ENCODE results near the gene NEAT1. TPM values are rescaled to one million over a fixed set of nuclear protein-coding genes. Genes with fewer than 3 reads are reported as not detected.
"Not testable (repeated sequence)": the region's sequence is repeated elsewhere in the genome, so short reads cannot be mapped to it uniquely, and the experiment has no call there.

NEAT1 gene
- total RNA-seq, 5 donors from 2014 or later (not counting 1 experiment from before 2014, with no cell fraction given), result 368 to 1,017 (median 906) TPM

DNA sequence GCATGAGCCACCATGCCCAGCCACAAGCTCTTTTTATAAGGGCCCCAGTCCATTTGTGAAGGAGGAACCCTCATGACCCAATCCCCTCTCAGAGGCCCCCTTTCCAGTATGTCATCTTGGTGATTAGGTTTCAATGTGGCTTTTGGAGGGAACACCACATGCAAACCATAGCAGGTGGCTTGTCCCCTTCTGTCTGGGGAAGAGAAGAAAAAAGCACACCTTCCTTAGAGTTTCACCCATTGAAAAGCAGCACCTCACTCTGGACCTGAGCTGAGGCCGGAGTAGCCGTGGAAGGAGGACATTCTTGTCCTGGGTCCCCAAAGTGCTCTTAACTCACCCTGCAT, 25.4 kb downstream of the NEAT1 start:
- no peak for DNase-seq
- no peaks in the 10 kb centered on the region for H3K27me3 ChIP-seq (replicated peaks in 1 of 2; ENCODE audit: control insufficient read depth in 2 of 2, extremely low read depth in 1 of 2, insufficient read depth in 2 of 2, low read length in 1 of 2)
- ChIA-PET CTCF (interaction anchor here in 1 of 2 donors (1.3 kb wide), 1 partner anchor 11 kb away, joined by 3 read pairs; no protein-coding TSS in a partner anchor), POLR2A (no interaction called here)
- WGBS (ENCODE audit: insufficient coverage), result no CpG with 5 or more reads among the region's 2 CpGs
- peaks cover 0 to 10% of the 10 kb centered on the region in 2 experiments for H3K4me1 ChIP-seq (ENCODE audit: control insufficient read depth in 1 of 2, extremely low read depth in 1 of 2, insufficient read depth in 2 of 2, low read length in 2 of 2)
- Mint-ChIP-seq H3K27ac (peak overlapping the region in 1 of 2 donors; percentile 52), H3K9me3 (peaks cover 0 to 3% (median 0%) of the 10 kb centered on the region in 3 donors), H3K4me3 (no peak overlapping the region), H3K36me3 (peaks cover 13% of the 10 kb centered on the region), H3K4me1 (peaks cover 11 to 25% (median 14%) of the 10 kb centered on the region in 3 donors), H3K27me3 (no peaks in the 10 kb centered on the region)
- H3K27ac ChIP-seq (ENCODE audit: low read length), result no peak overlapping the region
- H3K9me3 ChIP-seq, result no peaks in the 10 kb centered on the region
- peaks cover 0 to 24% of the 10 kb centered on the region in 2 donors for H3K36me3 ChIP-seq (ENCODE audit: control insufficient read depth in 2 of 2, extremely low read depth in 1 of 2, insufficient read depth in 1 of 2, low read length in 1 of 2)
- H3K4me3 ChIP-seq (ENCODE audit: control insufficient read depth in 1 of 2, extremely low read depth in 1 of 2, low read length in 1 of 2), result no peak overlapping the region
- ATAC-seq (replicated peaks in 1 of 4), result no peak

DNA sequence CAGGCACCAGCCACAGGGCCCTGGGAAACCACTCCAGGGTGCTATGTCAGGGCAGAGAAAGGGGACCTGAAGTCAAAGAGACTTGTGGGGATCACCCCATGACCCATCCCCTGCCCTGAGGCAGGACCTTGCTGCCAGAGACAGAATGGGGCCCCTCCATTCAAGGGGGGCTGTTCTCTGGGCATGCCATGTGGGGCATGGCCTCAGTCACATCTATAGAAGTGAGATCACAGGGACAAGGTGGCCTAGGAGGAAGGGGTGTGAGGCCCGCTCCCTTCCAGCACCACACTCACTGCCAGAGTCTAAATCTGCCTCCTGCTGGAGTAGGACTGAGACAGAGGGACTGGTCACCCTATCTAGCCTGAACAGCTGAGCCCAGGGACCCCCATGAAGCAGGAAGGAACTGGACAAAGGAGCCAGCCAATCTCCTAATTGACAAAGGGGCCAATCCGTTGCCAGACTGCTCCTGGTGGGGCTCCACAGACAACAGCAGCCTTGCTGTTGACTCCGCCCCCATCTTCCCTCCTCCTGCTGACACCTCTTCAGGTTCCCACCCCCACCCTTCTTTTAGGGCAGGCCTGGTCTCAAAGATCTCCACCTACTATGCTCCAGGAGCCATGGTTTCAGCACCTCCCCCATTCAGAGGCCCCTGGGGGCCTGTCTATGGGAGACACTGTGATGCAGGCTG, 26.0 kb downstream of the NEAT1 start:
- H3K9me3 ChIP-seq, result no peaks in the 10 kb centered on the region
- Mint-ChIP-seq H3K27me3 (no peaks in the 10 kb centered on the region), H3K9me3 (peaks cover 0 to 3% (median 0%) of the 10 kb centered on the region in 3 donors), H3K27ac (peak overlapping the region; percentile 1 to 52), H3K4me1 (peaks cover 6 to 19% (median 13%) of the 10 kb centered on the region in 3 donors), H3K36me3 (peaks cover 7% of the 10 kb centered on the region), H3K4me3 (no peak overlapping the region)
- 57% methylated on average over 1 of the region's 3 CpGs for WGBS (ENCODE audit: insufficient coverage)
- no peaks in the 10 kb centered on the region for H3K27me3 ChIP-seq (replicated peaks in 1 of 2; ENCODE audit: control insufficient read depth in 2 of 2, extremely low read depth in 1 of 2, insufficient read depth in 2 of 2, low read length in 1 of 2)
- H3K27ac ChIP-seq (ENCODE audit: low read length), result no peak overlapping the region
- ATAC-seq (replicated peaks in 1 of 4) (peak in 1 of 4 experiments; percentile 13), DNase-seq (no peak)
- peaks cover 0 to 8% of the 10 kb centered on the region in 2 experiments for H3K4me1 ChIP-seq (ENCODE audit: control insufficient read depth in 1 of 2, extremely low read depth in 1 of 2, insufficient read depth in 2 of 2, low read length in 2 of 2)
- H3K4me3 ChIP-seq (ENCODE audit: control insufficient read depth in 1 of 2, extremely low read depth in 1 of 2, low read length in 1 of 2), result no peak overlapping the region
- H3K36me3 ChIP-seq (ENCODE audit: control insufficient read depth in 2 of 2, extremely low read depth in 1 of 2, insufficient read depth in 1 of 2, low read length in 1 of 2), result peaks cover 0 to 22% of the 10 kb centered on the region in 2 donors
- ChIA-PET POLR2A (no interaction called here), CTCF (interaction anchor here in 1 of 2 donors (0.6 kb wide), 1 partner anchor 10 kb away, joined by 3 read pairs; no protein-coding TSS in a partner anchor)

DNA sequence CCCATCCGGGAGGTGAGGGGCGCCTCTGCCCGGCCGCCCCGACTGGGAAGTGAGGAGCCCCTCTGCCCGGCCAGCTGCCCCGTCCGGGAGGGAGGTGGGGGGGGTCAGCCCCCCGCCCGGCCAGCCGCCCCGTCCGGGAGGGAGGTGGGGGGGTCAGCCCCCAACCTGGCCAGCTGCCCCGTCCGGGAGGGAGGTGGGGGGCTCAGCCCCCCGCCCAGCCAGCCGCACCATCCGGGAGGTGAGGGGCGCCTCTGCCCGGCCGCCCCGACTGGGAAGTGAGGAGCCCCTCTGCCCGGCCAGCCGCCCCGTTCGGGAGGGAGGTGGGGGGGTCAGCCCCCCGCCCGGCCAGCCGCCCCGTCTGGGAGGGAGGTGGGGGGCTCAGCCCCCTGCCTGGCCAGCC, 28.7 kb downstream of the NEAT1 start:
- H3K27ac Mint-ChIP-seq, POLR2A ChIA-PET: not testable (repeated sequence)
- peaks cover 13 to 30% (median 26%) of the 10 kb centered on the region in 3 donors for H3K4me1 Mint-ChIP-seq

DNA sequence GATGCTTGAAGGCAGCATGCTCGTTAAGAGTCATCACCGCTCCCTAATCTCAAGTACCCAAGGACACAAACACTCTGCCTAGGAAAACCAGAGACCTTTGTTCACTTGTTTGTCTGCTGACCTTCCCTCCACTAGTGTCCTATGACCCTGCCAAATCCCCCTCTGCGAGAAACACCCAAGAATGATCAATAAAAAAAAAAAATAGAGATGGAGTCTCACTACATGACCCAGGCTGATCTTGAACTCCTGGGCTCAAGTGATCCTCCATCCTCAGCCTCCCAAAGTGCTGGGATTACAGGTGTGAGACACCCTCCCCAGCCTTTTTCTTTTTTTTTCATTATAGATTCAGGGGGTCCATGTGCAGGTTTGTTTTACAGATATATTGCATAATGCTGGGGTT, 29.7 kb downstream of the NEAT1 start:
- H3K4me3 Mint-ChIP-seq; ATAC-seq (replicated peaks in 1 of 4); H3K27me3 Mint-ChIP-seq; CTCF ChIA-PET; H3K27ac ChIP-seq (ENCODE audit: low read length); H3K27me3 ChIP-seq (replicated peaks in 1 of 2; ENCODE audit: control insufficient read depth in 2 of 2, extremely low read depth in 1 of 2, insufficient read depth in 2 of 2, low read length in 1 of 2); DNase-seq; POLR2A ChIA-PET; H3K9me3 ChIP-seq; H3K4me3 ChIP-seq (ENCODE audit: control insufficient read depth in 1 of 2, extremely low read depth in 1 of 2, low read length in 1 of 2); H3K9me3 Mint-ChIP-seq; H3K36me3 ChIP-seq (ENCODE audit: control insufficient read depth in 2 of 2, extremely low read depth in 1 of 2, insufficient read depth in 1 of 2, low read length in 1 of 2); H3K36me3 Mint-ChIP-seq; H3K27ac Mint-ChIP-seq: not testable (repeated sequence)
- H3K4me1 ChIP-seq (ENCODE audit: control insufficient read depth in 1 of 2, extremely low read depth in 1 of 2, insufficient read depth in 2 of 2, low read length in 2 of 2), result peaks cover 4 to 17% of the 10 kb centered on the region in 2 experiments
- peaks cover 13 to 33% (median 26%) of the 10 kb centered on the region in 3 donors for H3K4me1 Mint-ChIP-seq
- WGBS (ENCODE audit: insufficient coverage), result no CpG with 5 or more reads among the region's 3 CpGs

More for the DNA sequence above, 28.7 kb downstream of the NEAT1 start:
- H3K27me3 ChIP-seq (replicated peaks in 1 of 2; ENCODE audit: control insufficient read depth in 2 of 2, extremely low read depth in 1 of 2, insufficient read depth in 2 of 2, low read length in 1 of 2); ATAC-seq (replicated peaks in 1 of 4); H3K27ac ChIP-seq (ENCODE audit: low read length); H3K36me3 Mint-ChIP-seq; H3K9me3 ChIP-seq; H3K4me3 Mint-ChIP-seq; DNase-seq; H3K9me3 Mint-ChIP-seq; CTCF ChIA-PET; H3K4me3 ChIP-seq (ENCODE audit: control insufficient read depth in 1 of 2, extremely low read depth in 1 of 2, low read length in 1 of 2); H3K36me3 ChIP-seq (ENCODE audit: control insufficient read depth in 2 of 2, extremely low read depth in 1 of 2, insufficient read depth in 1 of 2, low read length in 1 of 2); H3K27me3 Mint-ChIP-seq: not testable (repeated sequence)
- H3K4me1 ChIP-seq (ENCODE audit: control insufficient read depth in 1 of 2, extremely low read depth in 1 of 2, insufficient read depth in 2 of 2, low read length in 2 of 2), result peaks cover 4 to 17% of the 10 kb centered on the region in 2 experiments
- no CpG with 5 or more reads among the region's 30 CpGs for WGBS (ENCODE audit: insufficient coverage)

DNA sequence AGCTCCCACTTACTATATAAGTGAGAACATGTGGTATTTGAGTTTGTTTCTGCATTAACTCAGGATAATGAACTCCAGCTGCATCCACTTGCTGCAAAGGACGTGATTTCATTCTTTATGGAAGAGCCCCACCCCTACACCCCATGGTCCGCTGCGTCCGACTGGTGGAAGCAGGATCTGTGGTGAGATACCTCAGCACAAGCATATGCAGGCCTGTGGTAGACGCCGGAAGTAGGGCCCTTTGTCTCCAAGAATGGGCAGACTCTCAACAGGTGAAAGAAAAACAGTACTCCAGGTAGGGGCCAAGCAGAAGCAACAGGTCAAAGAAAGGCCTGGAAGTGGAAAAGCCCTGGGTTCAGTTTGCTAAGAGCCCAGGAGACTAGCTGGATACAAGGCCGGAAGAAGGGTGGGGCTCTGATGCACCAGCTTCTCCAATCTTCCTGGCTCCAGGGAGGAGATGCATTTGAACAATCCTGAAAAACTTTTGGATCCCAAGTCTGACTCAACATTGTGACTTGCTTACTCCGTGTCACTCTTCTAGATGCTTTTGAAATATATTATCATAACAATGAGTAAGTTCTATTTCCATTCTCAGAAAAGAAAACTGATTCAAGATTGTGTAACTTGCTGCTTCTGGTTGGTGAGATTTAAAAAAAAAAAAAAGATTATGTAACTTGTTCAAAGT, 30.4 kb downstream of the NEAT1 start:
- ATAC-seq (replicated peaks in 1 of 4) (no peak), DNase-seq (no peak)
- ChIA-PET CTCF (no interaction called here), POLR2A (no interaction called here)
- peak overlapping the region in 2 of 3 donors; percentile 9 to 94 for H3K4me3 Mint-ChIP-seq
- H3K36me3 Mint-ChIP-seq, result no peaks in the 10 kb centered on the region
- no peaks in the 10 kb centered on the region for H3K27me3 Mint-ChIP-seq
- Histone ChIP-seq H3K36me3 (ENCODE audit: control insufficient read depth in 2 of 2, extremely low read depth in 1 of 2, insufficient read depth in 1 of 2, low read length in 1 of 2) (no peaks in the 10 kb centered on the region), H3K4me1 (ENCODE audit: control insufficient read depth in 1 of 2, extremely low read depth in 1 of 2, insufficient read depth in 2 of 2, low read length in 2 of 2) (peaks cover 4 to 17% of the 10 kb centered on the region in 2 experiments), H3K9me3 (no peaks in the 10 kb centered on the region), H3K4me3 (ENCODE audit: control insufficient read depth in 1 of 2, extremely low read depth in 1 of 2, low read length in 1 of 2) (no peak overlapping the region), H3K27me3 (replicated peaks in 1 of 2; ENCODE audit: control insufficient read depth in 2 of 2, extremely low read depth in 1 of 2, insufficient read depth in 2 of 2, low read length in 1 of 2) (no peaks in the 10 kb centered on the region), H3K27ac (ENCODE audit: low read length) (no peak overlapping the region)
- peak overlapping the region; percentile 43 to 64 for H3K27ac Mint-ChIP-seq
- 93% methylated on average over 6 of the region's 8 CpGs for WGBS (ENCODE audit: insufficient coverage)
- H3K9me3 Mint-ChIP-seq, result peaks cover 0 to 3% (median 0%) of the 10 kb centered on the region in 3 donors
- H3K4me1 Mint-ChIP-seq, result peaks cover 13 to 34% (median 28%) of the 10 kb centered on the region in 3 donors

DNA sequence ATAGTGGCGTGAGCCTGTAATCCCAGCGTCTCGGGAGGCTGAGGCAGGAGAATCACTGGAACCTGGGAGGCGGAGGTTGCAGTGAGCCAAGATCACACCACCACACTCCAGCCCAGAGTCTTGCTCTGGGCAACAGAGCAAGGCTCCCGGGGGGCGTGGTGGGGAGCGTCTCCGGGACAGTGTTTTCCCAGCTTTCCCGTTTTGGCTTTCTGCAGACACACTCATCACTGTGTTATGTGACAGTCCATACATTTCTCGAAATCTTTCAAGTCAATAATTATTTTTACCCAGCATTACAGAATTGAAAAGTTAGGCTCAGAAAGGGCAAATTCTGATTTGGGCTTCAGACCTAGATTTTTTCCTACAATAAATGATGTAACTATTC, 31.7 kb downstream of the NEAT1 start:
- Histone ChIP-seq H3K4me1 (ENCODE audit: control insufficient read depth in 1 of 2, extremely low read depth in 1 of 2, insufficient read depth in 2 of 2, low read length in 2 of 2) (peaks cover 4 to 13% of the 10 kb centered on the region in 2 experiments), H3K4me3 (ENCODE audit: control insufficient read depth in 1 of 2, extremely low read depth in 1 of 2, low read length in 1 of 2) (peak overlapping the region; percentile 65 to 73), H3K27me3 (replicated peaks in 1 of 2; ENCODE audit: control insufficient read depth in 2 of 2, extremely low read depth in 1 of 2, insufficient read depth in 2 of 2, low read length in 1 of 2) (no peaks in the 10 kb centered on the region), H3K36me3 (ENCODE audit: control insufficient read depth in 2 of 2, extremely low read depth in 1 of 2, insufficient read depth in 1 of 2, low read length in 1 of 2) (no peaks in the 10 kb centered on the region), H3K9me3 (no peaks in the 10 kb centered on the region), H3K27ac (ENCODE audit: low read length) (peak overlapping the region; percentile 61)
- Mint-ChIP-seq H3K27ac (peak overlapping the region; percentile 86 to 87), H3K27me3 (no peaks in the 10 kb centered on the region), H3K4me1 (peaks cover 13 to 31% (median 29%) of the 10 kb centered on the region in 3 donors), H3K36me3 (no peaks in the 10 kb centered on the region), H3K9me3 (peaks cover 0 to 2% (median 0%) of the 10 kb centered on the region in 3 donors), H3K4me3 (peak overlapping the region; percentile 86 to 94 (median 88))
- ATAC-seq (replicated peaks in 1 of 4), result no peak
- no peak for DNase-seq
- WGBS (ENCODE audit: insufficient coverage), result 89% methylated on average over 10 of the region's 10 CpGs
- POLR2A ChIA-PET, result no interaction called here
- CTCF ChIA-PET, result no interaction called here
